GM19035 (cell line): Measurements from ENCODE around the gene EEA1.
"Not testable (repeated sequence)": the region's sequence is repeated elsewhere in the genome, so short reads cannot be mapped to it uniquely, and the experiment has no call there.

Source experiments
- ATAC-seq: cut with Tn5 transposase; IDR thresholded peaks from one replicate; pipeline ENCODE4 v1.9.1; 2021; ENCODE audit not compliant: unreplicated experiment

The EEA1 gene

GRCh38 chr12:92753976-92754885, 174.9 kb downstream of the EEA1 start:
- no peak for ATAC-seq

DNA sequence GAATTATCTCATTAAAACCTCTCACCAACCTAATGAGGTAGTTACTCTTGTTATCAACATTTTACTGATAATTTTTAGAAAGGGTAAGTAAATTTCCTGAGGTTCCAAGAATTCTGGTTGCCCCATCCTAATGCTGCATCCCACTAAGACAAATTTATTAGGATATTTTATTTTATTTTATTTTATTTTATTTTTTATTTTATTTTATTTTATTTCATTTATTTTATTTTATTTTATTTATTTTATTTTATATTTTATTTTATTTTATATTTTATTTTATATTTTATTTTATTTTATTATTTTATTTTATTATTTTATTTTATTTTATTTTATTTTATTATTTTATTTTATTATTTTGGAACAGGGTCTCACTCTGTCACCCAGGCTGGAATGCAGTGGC, 179.4 kb downstream of the EEA1 start:
- not testable (repeated sequence) for ATAC-seq

DNA sequence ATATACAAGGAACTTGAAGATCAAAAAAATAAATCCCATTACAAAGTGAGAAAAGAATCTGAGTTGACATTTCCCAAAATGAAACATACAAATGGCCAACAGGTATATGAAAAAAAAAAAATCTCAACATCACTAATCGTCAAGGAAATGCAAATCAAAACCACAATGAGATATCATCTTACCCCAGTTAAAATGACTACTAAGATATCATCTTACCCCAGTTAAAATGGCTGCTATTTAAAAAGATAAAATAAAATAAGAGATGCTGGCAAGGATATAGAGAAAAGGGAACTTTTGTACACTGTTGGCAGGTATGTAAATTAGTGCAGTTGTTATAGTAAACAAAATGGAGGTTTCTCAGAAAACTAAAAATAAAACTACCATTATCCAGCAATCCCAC, 181.9 kb downstream of the EEA1 start:
- no peak for ATAC-seq

- ATAC-seq: no peak
These were observed 183.1 kb downstream of the EEA1 start for GRCh38 chr12:92745856-92746550.

- ATAC-seq: no peak
These were observed 186.1 kb downstream of the EEA1 start for GRCh38 chr12:92743026-92743425.

GRCh38 chr12:92740411-92740810, 188.7 kb downstream of the EEA1 start:
- ATAC-seq: no peak

- no peak for ATAC-seq
These were observed 190.0 kb downstream of the EEA1 start for GRCh38 chr12:92739113-92739512.

DNA sequence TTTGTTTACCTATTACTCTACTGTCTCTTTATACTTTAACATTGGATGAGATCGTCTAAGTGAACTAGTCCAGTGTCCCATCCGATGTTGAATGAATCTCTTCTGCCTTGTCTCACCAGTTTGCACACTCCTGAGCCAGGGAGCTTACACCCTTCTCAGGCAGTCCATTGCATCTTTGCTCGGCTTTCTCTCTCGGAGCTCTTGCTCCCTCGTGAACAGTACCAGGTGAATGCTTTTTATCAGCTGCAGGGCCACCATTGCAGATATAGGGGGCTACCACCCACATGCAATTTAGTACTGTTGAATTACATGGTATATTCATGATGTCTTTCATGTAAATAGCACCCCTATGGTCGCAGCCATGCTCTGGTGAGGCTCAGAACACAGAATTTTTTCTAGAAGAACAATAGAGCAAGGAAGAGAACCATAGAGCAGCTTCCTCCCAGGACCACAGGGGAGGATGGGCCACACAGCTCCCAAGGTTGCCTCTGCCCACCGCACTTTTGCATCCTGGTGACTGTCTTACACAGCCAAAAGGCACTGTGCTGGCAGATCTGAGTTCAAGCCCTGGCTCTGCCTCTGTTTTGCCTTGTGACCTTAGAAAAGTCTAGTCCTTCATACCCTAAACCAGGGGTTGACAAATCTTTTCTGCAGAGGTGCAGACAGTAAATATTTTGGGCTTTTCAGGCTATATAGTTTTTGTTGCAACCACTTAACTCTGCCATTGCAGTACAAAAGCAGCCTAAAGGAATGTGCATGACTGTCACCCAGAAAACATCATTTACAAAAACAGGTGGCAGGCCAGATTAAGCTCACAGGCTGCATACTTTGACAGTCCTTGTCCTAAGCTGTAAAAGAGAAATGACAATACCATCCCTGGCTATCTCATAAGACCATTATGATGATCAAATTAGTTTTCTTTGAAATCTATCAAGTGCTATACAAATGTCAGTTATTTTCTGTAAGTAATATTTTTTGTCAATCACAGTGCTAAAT, 190.9 kb downstream of the EEA1 start:
- no peak for ATAC-seq

DNA sequence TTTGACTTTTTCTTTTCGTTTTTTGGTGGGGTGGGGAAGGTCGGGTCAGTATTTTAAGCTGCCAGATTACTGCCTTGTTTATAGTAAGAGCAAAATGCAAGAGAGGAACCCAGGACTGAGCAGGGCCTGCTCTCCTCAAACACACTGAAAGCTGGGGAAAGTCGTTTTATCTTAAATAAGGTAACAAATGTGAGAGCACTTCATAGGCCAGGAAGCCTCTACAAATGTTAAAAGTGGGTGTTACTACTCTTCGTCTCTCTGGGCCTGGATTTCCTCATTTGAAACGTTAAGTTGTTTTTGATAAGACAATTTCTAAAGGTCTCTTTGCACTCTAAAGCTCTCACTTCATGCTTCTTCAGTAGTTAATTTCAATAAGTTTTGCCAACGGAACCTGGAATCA, 192.5 kb downstream of the EEA1 start:
- no peak for ATAC-seq

DNA sequence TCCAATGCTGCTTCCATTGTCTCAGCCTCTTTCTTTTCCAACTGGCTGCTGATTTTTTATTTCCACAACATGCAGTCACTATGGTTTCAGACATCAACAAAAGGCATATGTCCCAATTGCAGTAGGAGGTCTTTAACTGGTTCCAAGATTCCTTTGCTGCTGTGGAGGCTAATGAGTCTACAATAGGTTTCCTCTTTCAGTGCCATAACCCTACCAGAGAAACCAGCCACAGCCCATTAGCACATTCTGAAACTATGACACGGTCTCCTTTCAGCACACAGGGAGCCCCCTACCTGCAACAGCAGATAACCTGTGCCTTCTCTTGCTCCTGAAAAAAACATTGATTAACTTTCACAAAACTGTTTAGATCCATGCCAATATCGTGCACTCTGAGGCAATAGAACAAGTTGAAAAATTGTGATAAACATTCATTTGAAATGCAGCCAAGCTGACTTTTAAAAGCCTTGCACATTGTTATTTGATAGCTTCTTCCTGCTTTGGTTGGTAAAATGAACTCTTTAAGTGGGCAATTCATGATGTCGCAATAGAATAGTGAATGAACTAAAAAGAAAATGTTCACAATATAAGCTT, 193.9 kb downstream of the EEA1 start:
- no peak for ATAC-seq

- ATAC-seq: no peak
These were observed 195.4 kb downstream of the EEA1 start for GRCh38 chr12:92733661-92734060.

GRCh38 chr12:92733181-92733580, 195.9 kb downstream of the EEA1 start:
- no peak for ATAC-seq

- no peak for ATAC-seq
These were observed 196.4 kb downstream of the EEA1 start for GRCh38 chr12:92732716-92733115.

DNA sequence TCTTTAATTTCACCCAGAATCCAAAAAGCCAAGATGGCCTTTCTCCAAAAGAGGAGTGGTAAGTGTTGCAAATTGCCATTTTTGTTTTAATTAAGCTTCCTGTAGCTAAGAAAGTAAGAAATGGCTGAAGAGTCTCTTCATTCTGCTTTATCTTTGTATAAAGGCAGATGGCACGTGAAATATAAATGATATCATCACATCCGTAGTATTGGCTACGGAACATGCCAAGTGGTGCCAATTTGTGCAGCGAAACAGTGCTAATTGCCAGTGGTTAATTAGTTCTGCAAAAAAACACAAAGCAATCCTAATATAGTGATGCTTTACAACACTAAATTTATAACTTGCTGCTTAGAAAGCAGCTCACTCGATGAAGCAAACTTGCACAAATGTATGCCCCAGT, 196.9 kb downstream of the EEA1 start:
- ATAC-seq: no peak

- ATAC-seq: no peak
These were observed 198.3 kb downstream of the EEA1 start for GRCh38 chr12:92730758-92731157.

GRCh38 chr12:92729773-92730305, 199.3 kb downstream of the EEA1 start:
- ATAC-seq: no peak

- no peak for ATAC-seq
These were observed 202.2 kb downstream of the EEA1 start for GRCh38 chr12:92726850-92727249.

DNA sequence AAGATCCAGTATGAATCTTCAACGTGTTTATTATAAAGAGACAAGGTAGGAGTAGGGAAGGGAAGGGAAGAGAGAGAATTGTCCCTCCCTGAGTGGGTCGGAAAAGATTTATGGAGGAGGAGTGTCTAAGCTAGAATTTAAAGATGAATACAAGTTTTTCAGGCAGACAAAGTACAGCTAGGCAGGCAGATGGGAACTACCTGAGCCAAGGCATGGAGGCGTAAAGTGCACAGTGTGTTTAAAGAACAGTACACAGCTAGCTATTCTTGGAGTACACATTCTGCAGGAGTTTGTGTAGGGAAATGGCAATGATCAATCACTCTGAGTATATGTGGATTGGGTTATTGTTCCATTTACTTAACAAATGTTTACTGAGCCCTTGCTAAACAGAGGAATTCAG, 206.2 kb downstream of the EEA1 start:
- ATAC-seq: no peak

- no peak for ATAC-seq
These were observed 207.4 kb downstream of the EEA1 start for GRCh38 chr12:92721656-92722055.

- no peak for ATAC-seq
These were observed 208.0 kb downstream of the EEA1 start for GRCh38 chr12:92721130-92721529.
